ENCODE data around the gene GRWD1.
A peak's percentile ranks its signal among the peaks of the same experiment; 100 is the strongest.

GRWD1 gene

GRCh38 chr19:48475369-48476068, 29.7 kb downstream of the GRWD1 start:
- Histone ChIP-seq H3K36me3 (ENCODE audit: control insufficient read depth, insufficient read depth, low read length, severe bottlenecking) (peaks cover 75% of the 10 kb centered on the region), H3K4me3 (ENCODE audit: low read length) (no peak overlapping the region), H3K9ac (ENCODE audit: low read length) (peak overlapping the region; percentile 20), H3K27me3 (replicated peaks; ENCODE audit: control insufficient read depth, insufficient read depth, low read length) (no peaks in the 10 kb centered on the region), H3K9me3 (ENCODE audit: control insufficient read depth, low read length) (no peaks in the 10 kb centered on the region), H3K4me1 (ENCODE audit: control insufficient read depth, insufficient read depth, low read length) (peaks cover 10% of the 10 kb centered on the region)
- no peak for DNase-seq (ENCODE audit: low read depth)

- H3K27me3 ChIP-seq (replicated peaks; ENCODE audit: control insufficient read depth, insufficient read depth, low read length), result no peaks in the 10 kb centered on the region
- no peaks in the 10 kb centered on the region for H3K9me3 ChIP-seq (ENCODE audit: control insufficient read depth, low read length)
- peaks cover 68% of the 10 kb centered on the region for H3K36me3 ChIP-seq (ENCODE audit: control insufficient read depth, insufficient read depth, low read length, severe bottlenecking)
- H3K4me3 ChIP-seq (ENCODE audit: low read length), result no peak overlapping the region
- H3K9ac ChIP-seq (ENCODE audit: low read length), result peak overlapping the region; percentile 20
- H3K4me1 ChIP-seq (ENCODE audit: control insufficient read depth, insufficient read depth, low read length), result peaks cover 13% of the 10 kb centered on the region
- DNase-seq (ENCODE audit: low read depth), result no peak
Measured at GRCh38 chr19:48476176-48476575, 30.4 kb downstream of the GRWD1 start.

DNA sequence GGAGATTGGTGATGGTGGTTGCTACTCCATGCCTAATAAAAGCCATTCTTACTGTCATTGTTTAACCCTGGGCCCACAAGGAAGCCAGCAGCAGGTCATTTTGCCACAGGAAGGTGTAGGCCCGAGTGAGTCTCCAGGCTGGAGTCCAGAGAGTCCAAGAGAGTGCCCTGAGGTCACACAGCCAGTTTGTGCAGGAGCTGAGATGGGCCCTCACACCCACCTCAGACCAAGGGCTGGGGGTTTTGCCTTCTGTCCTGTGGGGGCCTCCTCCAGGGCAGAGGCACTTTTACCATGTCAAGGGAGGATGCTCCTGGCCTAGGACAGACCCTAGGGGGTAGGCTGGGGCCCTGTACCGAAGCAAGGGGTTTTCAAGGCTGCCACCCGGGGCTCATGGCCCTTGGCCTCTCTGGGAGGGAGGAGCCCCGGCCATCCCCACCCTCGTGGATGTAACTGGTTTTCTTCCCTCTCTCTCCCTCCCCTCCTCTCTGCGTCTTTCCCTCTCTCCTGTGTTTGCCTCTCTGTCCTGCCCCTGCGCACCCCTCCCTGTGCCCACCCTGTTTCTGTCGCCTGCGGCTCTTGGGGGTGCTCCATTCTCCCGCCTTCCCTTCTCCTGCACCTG, 31.4 kb downstream of the GRWD1 start:
- DNase-seq (ENCODE audit: low read depth), result no peak
- peaks cover 20% of the 10 kb centered on the region for H3K4me1 ChIP-seq (ENCODE audit: control insufficient read depth, insufficient read depth, low read length)
- H3K9ac ChIP-seq (ENCODE audit: low read length), result no peak overlapping the region
- H3K4me3 ChIP-seq (ENCODE audit: low read length), result no peak overlapping the region
- no peaks in the 10 kb centered on the region for H3K27me3 ChIP-seq (replicated peaks; ENCODE audit: control insufficient read depth, insufficient read depth, low read length)
- H3K36me3 ChIP-seq (ENCODE audit: control insufficient read depth, insufficient read depth, low read length, severe bottlenecking), result peaks cover 58% of the 10 kb centered on the region
- H3K9me3 ChIP-seq (ENCODE audit: control insufficient read depth, low read length), result no peaks in the 10 kb centered on the region

GRCh38 chr19:48477698-48478338, 32.0 kb downstream of the GRWD1 start:
- Histone ChIP-seq H3K36me3 (ENCODE audit: control insufficient read depth, insufficient read depth, low read length, severe bottlenecking) (peaks cover 53% of the 10 kb centered on the region), H3K4me1 (ENCODE audit: control insufficient read depth, insufficient read depth, low read length) (peaks cover 24% of the 10 kb centered on the region), H3K27me3 (replicated peaks; ENCODE audit: control insufficient read depth, insufficient read depth, low read length) (no peaks in the 10 kb centered on the region), H3K9ac (ENCODE audit: low read length) (no peak overlapping the region), H3K4me3 (ENCODE audit: low read length) (no peak overlapping the region), H3K9me3 (ENCODE audit: control insufficient read depth, low read length) (no peaks in the 10 kb centered on the region)
- no peak for DNase-seq (ENCODE audit: low read depth)

- Histone ChIP-seq H3K4me1 (ENCODE audit: control insufficient read depth, insufficient read depth, low read length) (peaks cover 24% of the 10 kb centered on the region), H3K9me3 (ENCODE audit: control insufficient read depth, low read length) (no peaks in the 10 kb centered on the region), H3K9ac (ENCODE audit: low read length) (no peak overlapping the region), H3K36me3 (ENCODE audit: control insufficient read depth, insufficient read depth, low read length, severe bottlenecking) (peaks cover 45% of the 10 kb centered on the region), H3K27me3 (replicated peaks; ENCODE audit: control insufficient read depth, insufficient read depth, low read length) (no peaks in the 10 kb centered on the region), H3K4me3 (ENCODE audit: low read length) (no peak overlapping the region)
- no peak for DNase-seq (ENCODE audit: low read depth)
Measured at GRCh38 chr19:48478339-48479256, 32.8 kb downstream of the GRWD1 start.

DNA sequence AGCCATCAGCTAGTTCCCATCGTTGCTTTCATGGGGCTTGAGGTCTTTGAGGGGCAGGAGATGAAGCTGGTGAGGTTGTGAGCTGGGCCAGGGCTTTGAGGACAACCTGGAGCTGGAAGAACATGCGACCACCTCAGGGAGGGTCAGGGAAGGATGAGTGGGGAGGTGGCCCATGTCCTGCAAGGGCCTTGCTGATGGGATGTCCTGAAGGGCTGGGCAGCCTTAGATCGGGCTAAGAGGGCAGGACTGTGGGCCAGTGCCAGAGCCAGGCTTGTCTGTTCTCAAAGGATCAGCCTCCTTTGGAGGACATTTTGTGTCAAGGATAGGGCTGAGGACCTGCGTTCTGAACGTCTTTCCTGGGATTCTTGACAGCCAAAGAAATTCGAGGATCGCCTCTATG, 33.9 kb downstream of the GRWD1 start:
- Histone ChIP-seq H3K9me3 (ENCODE audit: control insufficient read depth, low read length) (no peaks in the 10 kb centered on the region), H3K36me3 (ENCODE audit: control insufficient read depth, insufficient read depth, low read length, severe bottlenecking) (peaks cover 35% of the 10 kb centered on the region)
- DNase-seq (ENCODE audit: low read depth), result no peak

DNA sequence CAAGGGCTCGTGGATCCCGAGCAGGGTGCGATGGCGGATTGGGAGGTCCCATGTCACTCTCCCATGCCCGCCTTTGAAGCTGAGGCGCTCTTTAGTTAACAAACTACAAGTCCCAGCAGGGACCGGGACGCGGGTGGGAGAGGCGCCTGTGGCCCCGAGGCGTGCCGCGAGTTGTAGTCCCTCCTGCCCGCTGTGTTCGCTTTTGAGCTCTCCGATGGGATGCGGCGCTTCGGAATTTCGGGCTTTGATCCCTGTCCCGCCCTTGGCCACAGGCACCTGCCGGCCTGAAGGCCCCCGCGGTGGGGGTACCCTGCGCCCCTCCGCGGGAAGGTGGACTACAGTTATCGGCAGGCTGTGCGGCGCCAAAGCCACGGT, 34.4 kb downstream of the GRWD1 start:
- Histone ChIP-seq H3K4me3 (ENCODE audit: low read length) (peak overlapping the region; percentile 78), H3K4me1 (ENCODE audit: control insufficient read depth, insufficient read depth, low read length) (peaks cover 24% of the 10 kb centered on the region), H3K9ac (ENCODE audit: low read length) (peak overlapping the region; percentile 82), H3K27me3 (replicated peaks; ENCODE audit: control insufficient read depth, insufficient read depth, low read length) (no peaks in the 10 kb centered on the region), H3K9me3 (ENCODE audit: control insufficient read depth, low read length) (no peaks in the 10 kb centered on the region), H3K36me3 (ENCODE audit: control insufficient read depth, insufficient read depth, low read length, severe bottlenecking) (peaks cover 30% of the 10 kb centered on the region)
- no peak for DNase-seq (ENCODE audit: low read depth)

More for the DNA sequence above, 33.9 kb downstream of the GRWD1 start:
- Histone ChIP-seq H3K9ac (ENCODE audit: low read length) (peak overlapping the region; percentile 82), H3K4me1 (ENCODE audit: control insufficient read depth, insufficient read depth, low read length) (peaks cover 24% of the 10 kb centered on the region), H3K4me3 (ENCODE audit: low read length) (no peak overlapping the region), H3K27me3 (replicated peaks; ENCODE audit: control insufficient read depth, insufficient read depth, low read length) (no peaks in the 10 kb centered on the region)

DNA sequence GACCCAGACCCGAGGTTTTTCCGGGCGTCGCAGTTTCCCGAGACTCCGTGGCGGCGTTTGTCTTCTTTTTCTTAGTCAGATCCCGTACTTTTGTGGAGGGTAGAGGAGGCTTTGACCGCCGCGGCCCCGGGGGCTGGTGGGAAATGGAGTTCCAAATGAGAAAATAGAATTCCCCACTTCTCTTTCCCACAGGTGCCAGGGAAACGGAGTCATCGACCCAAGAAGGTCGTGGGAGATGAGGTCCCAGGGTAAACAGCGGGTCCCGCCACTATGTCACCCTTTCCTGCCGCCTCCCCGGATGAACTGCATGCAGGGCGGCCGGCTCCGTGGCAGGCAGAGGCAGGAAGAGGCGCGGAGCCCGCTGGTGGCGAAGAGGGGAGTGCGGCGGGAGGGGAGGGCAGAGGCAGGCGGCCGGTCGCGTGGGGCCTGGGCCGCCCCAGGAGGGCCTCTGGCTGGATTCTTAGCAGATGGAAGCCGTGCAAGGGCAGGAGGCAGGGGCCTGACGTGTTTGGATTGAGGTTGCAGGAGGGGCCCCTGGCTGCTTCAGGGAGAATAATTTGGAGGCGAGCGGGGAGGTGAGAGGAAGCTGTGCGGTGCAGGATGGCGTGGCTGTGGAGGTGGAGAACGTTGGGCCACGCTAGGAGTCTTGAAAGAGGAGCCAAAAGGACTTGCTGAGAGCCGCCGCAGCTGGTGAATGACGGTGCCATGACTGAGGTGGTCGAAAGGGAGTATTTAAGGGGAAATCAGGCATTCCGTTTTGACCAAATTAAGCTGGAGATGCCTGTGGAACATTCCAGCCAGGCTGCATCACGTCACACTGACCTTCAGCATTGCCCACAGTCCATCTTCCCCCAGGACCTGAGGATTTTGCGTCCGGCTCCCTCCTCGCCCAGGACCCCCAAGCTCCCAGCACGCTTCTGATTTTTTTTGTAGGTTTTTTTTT, 35.0 kb downstream of the GRWD1 start:
- peaks cover 23% of the 10 kb centered on the region for H3K36me3 ChIP-seq (ENCODE audit: control insufficient read depth, insufficient read depth, low read length, severe bottlenecking)
- H3K4me3 ChIP-seq (ENCODE audit: low read length), result peak overlapping the region; percentile 78
- peak overlapping the region; percentile 82 for H3K9ac ChIP-seq (ENCODE audit: low read length)
- H3K9me3 ChIP-seq (ENCODE audit: control insufficient read depth, low read length), result no peaks in the 10 kb centered on the region
- peaks cover 24% of the 10 kb centered on the region for H3K4me1 ChIP-seq (ENCODE audit: control insufficient read depth, insufficient read depth, low read length)
- H3K27me3 ChIP-seq (replicated peaks; ENCODE audit: control insufficient read depth, insufficient read depth, low read length), result no peaks in the 10 kb centered on the region
- DNase-seq (ENCODE audit: low read depth), result peak; percentile 73

- H3K4me1 ChIP-seq (ENCODE audit: control insufficient read depth, insufficient read depth, low read length), result peaks cover 24% of the 10 kb centered on the region
- H3K27me3 ChIP-seq (replicated peaks; ENCODE audit: control insufficient read depth, insufficient read depth, low read length), result no peaks in the 10 kb centered on the region
- H3K4me3 ChIP-seq (ENCODE audit: low read length), result no peak overlapping the region
- H3K36me3 ChIP-seq (ENCODE audit: control insufficient read depth, insufficient read depth, low read length, severe bottlenecking), result peaks cover 12% of the 10 kb centered on the region
- H3K9ac ChIP-seq (ENCODE audit: low read length), result no peak overlapping the region
- no peak for DNase-seq (ENCODE audit: low read depth)
- no peaks in the 10 kb centered on the region for H3K9me3 ChIP-seq (ENCODE audit: control insufficient read depth, low read length)
Measured at GRCh38 chr19:48481846-48482639, 36.3 kb downstream of the GRWD1 start.

DNA sequence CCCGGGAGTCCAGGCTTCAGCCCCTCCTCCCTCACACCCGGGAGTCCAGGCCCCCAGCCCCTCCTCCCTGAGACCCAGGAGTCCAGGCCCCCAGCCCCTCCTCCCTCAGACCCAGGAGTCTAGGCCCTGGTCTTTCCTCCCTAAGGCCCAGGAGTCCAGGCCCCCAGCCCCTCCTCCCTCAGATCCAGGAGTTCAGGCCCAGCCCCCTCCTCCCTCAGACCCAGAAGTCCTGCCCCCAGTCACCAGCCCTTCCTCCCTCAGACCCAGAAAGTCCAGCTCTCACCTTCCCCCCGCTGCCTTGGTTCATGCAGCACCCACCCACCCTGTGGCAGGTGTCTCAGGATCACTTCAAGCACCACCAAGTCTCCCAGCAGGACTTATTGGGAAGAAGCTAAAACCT, 37.5 kb downstream of the GRWD1 start:
- Histone ChIP-seq H3K9me3 (ENCODE audit: control insufficient read depth, low read length) (no peaks in the 10 kb centered on the region), H3K36me3 (ENCODE audit: control insufficient read depth, insufficient read depth, low read length, severe bottlenecking) (peaks cover 8% of the 10 kb centered on the region), H3K9ac (ENCODE audit: low read length) (no peak overlapping the region), H3K4me3 (ENCODE audit: low read length) (no peak overlapping the region), H3K4me1 (ENCODE audit: control insufficient read depth, insufficient read depth, low read length) (peaks cover 33% of the 10 kb centered on the region), H3K27me3 (replicated peaks; ENCODE audit: control insufficient read depth, insufficient read depth, low read length) (no peaks in the 10 kb centered on the region)
- DNase-seq (ENCODE audit: low read depth), result no peak
